ENCODE data around the gene EIF2D. TPM values are rescaled to one million over a fixed set of nuclear protein-coding genes. Genes with fewer than 3 reads are reported as not detected.
"Not testable (repeated sequence)": the region's sequence is repeated elsewhere in the genome, so short reads cannot be mapped to it uniquely, and the experiment has no call there.

EIF2D gene
- total RNA-seq, 1 donor from 2014 or later, result 65.4 TPM

- ChIA-PET POLR2A (interaction anchor here (0.6 to 1.5 kb wide), 7 partner anchors 22 to 425 kb away, joined by 3 to 15 read pairs (median 4); partner anchors contain the start of gene EIF2D), CTCF (interaction anchor here (0.7 to 7.6 kb wide), 21 partner anchors 10 to 347 kb away, joined by 3 to 125 read pairs (median 5); partner anchors contain the start of gene EIF2D)
- peak; percentile 51 for TF ChIP-seq CTCF (IDR thresholded peaks at IDR 0.05)
- Mint-ChIP-seq H3K9me3 (no peaks in the 10 kb centered on the region), H3K4me3 (peak overlapping the region; percentile 89), H3K36me3 (ENCODE audit: low read depth) (no peaks in the 10 kb centered on the region), H3K27me3 (peaks cover 2% of the 10 kb centered on the region), H3K27ac (peak overlapping the region; percentile 76), H3K4me1 (peaks cover 24% of the 10 kb centered on the region)
- ATAC-seq (ENCODE audit: low read depth), result no peak
- intact Hi-C loops (cut with micrococcal nuclease), result loop anchor here (1.0 to 5.0 kb wide), 11 partner anchors 22 to 865 kb away; partner anchors contain the start of genes EIF2D and MAPKAPK2
- peak; percentile 68 for DNase-seq
These were observed 22.3 kb upstream of the EIF2D start for GRCh38 chr1:206634365-206635079.

GRCh38 chr1:206633708-206634121 lies 21.4 kb upstream of the EIF2D start:
- POLR2A ChIA-PET, result interaction anchor here (1.4 kb wide), 1 partner anchor 31 kb away, joined by 7 read pairs; no protein-coding TSS in a partner anchor
- peaks cover 24% of the 10 kb centered on the region for H3K4me1 Mint-ChIP-seq
- CTCF ChIA-PET, result interaction anchor here (0.8 to 7.6 kb wide), 10 partner anchors 11 to 348 kb away, joined by 3 to 125 read pairs (median 4); no protein-coding TSS in a partner anchor
- peaks cover 3% of the 10 kb centered on the region for H3K27me3 Mint-ChIP-seq
- H3K9me3 Mint-ChIP-seq, result no peaks in the 10 kb centered on the region
- no peaks in the 10 kb centered on the region for H3K36me3 Mint-ChIP-seq (ENCODE audit: low read depth)
- intact Hi-C loops (cut with micrococcal nuclease), result loop anchor here (1.0 to 2.0 kb wide), 9 partner anchors 31 to 866 kb away; partner anchors contain the start of gene MAPKAPK2
- DNase-seq (no peak), ATAC-seq (ENCODE audit: low read depth) (no peak)
- H3K27ac Mint-ChIP-seq, result no peak overlapping the region
- no peak overlapping the region for H3K4me3 Mint-ChIP-seq
- peak; percentile 16 for TF ChIP-seq CTCF (IDR thresholded peaks at IDR 0.05)

GRCh38 chr1:206631085-206631509 lies 18.8 kb upstream of the EIF2D start:
- POLR2A ChIA-PET, result interaction anchor here (0.6 to 1.1 kb wide), 4 partner anchors 12 to 332 kb away, joined by 3 to 7 read pairs (median 4); no protein-coding TSS in a partner anchor
- no peaks in the 10 kb centered on the region for H3K36me3 Mint-ChIP-seq (ENCODE audit: low read depth)
- H3K27me3 Mint-ChIP-seq, result peaks cover 4% of the 10 kb centered on the region
- DNase-seq, result no peak
- H3K4me1 Mint-ChIP-seq, result peaks cover 16% of the 10 kb centered on the region
- H3K27ac Mint-ChIP-seq, result no peak overlapping the region
- H3K4me3 Mint-ChIP-seq, result no peak overlapping the region
- intact Hi-C loops (cut with micrococcal nuclease), result loop anchor here (1.0 kb wide), 1 partner anchor 141 kb away; no protein-coding TSS in a partner anchor
- no peak for TF ChIP-seq CTCF (IDR thresholded peaks at IDR 0.05)
- no peaks in the 10 kb centered on the region for H3K9me3 Mint-ChIP-seq
- ATAC-seq (ENCODE audit: low read depth), result peak; percentile 25
- CTCF ChIA-PET, result interaction anchor here (0.6 to 7.6 kb wide), 25 partner anchors 11 to 869 kb away, joined by 3 to 125 read pairs (median 4); partner anchors contain the start of gene EIF2D

GRCh38 chr1:206628916-206629315 lies 16.7 kb upstream of the EIF2D start:
- H3K4me1 Mint-ChIP-seq, result no peaks in the 10 kb centered on the region
- ATAC-seq (ENCODE audit: low read depth) (no peak), DNase-seq (no peak)
- H3K27ac Mint-ChIP-seq, result no peak overlapping the region
- H3K4me3 Mint-ChIP-seq, result no peak overlapping the region
- no peak for TF ChIP-seq CTCF (IDR thresholded peaks at IDR 0.05)
- H3K36me3 Mint-ChIP-seq (ENCODE audit: low read depth), result no peaks in the 10 kb centered on the region
- POLR2A ChIA-PET, result no interaction called here
- no peaks in the 10 kb centered on the region for H3K9me3 Mint-ChIP-seq
- intact Hi-C loops (cut with micrococcal nuclease), result no loop called here
- CTCF ChIA-PET, result interaction anchor here (3.3 to 7.6 kb wide), 2 partner anchors 35 to 353 kb away, joined by 43 to 125 read pairs; no protein-coding TSS in a partner anchor
- peaks cover 6% of the 10 kb centered on the region for H3K27me3 Mint-ChIP-seq

GRCh38 chr1:206626396-206626795 lies 14.1 kb upstream of the EIF2D start:
- POLR2A ChIA-PET; H3K36me3 Mint-ChIP-seq (ENCODE audit: low read depth): not testable (repeated sequence)
- CTCF ChIA-PET, result interaction anchor here (1.4 kb wide), 1 partner anchor 34 kb away, joined by 5 read pairs; no protein-coding TSS in a partner anchor

More at GRCh38 chr1:206626396-206626795, 14.1 kb upstream of the EIF2D start:
- DNase-seq; H3K27me3 Mint-ChIP-seq; H3K4me3 Mint-ChIP-seq; ATAC-seq (ENCODE audit: low read depth); intact Hi-C loops (cut with micrococcal nuclease); H3K27ac Mint-ChIP-seq; H3K4me1 Mint-ChIP-seq; H3K9me3 Mint-ChIP-seq: not testable (repeated sequence)

All from activated B cell treated with CpG ODN at 0.5 μM for 24 hours (primary cell).